HL-60/S4 (cell line): ENCODE results near the gene GPR139.

Experiments
- in situ Hi-C: fragments of 300-500 bp; cut with MboI; formaldehyde crosslinking; loops from 2 replicates; pipeline ENCODE4 v1.14.3; 2022; ENCODE audit warnings: low sequenced_read_pairs

The GPR139 gene

GRCh38 chr16:20073203-20074098, at the start of gene GPR139:
Gene GPR139, minus strand, starts transcription at chr16:20073890. Its CDS starts 274 bp downstream, at chr16:20073616.
- in situ Hi-C loops, result no loop called here

DNA sequence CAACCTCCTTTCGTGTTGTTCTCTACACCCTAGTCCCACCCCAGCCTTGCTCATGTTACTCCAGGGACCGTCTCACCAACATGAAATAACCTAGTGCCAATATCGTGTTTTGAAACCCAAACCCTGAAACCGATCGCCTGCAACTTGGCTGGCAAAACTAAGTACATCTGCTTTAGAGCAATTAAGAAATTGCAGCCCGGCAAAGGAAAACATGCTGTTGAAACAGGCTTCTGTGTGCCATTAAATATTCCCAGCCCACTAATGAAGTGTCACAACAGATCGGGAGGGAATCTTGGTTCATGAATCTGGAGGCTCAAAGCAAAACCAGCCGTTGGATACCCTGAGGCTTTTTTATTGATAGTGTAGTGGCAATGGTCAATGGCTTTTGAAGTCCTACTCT, 48.3 kb upstream of the GPR139 start:
- in situ Hi-C loops, result no loop called here

DNA sequence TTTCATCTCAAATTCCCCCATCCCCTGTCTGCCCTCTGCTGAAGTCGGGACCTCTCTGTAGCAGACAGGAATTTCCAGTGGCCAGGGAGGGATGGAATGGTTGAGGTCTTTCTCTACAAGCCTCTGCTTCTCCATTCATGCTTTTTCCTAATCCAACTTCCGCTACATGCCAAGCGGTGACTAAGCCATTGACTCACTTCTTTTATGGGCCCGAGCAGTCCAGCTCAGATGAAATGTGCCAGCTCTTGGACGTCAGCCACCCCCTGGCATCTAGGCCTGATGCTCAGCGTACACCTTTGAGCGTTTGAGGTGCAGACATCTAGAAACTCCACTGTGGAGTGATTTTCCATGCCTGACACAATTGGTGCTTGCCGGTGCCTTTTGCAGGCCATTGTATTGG, 40.7 kb upstream of the GPR139 start:
- in situ Hi-C loops, result no loop called here

- in situ Hi-C loops, result no loop called here
These were observed 37.5 kb upstream of the GPR139 start for GRCh38 chr16:20111143-20111542.

- in situ Hi-C loops, result no loop called here
These were observed 33.4 kb upstream of the GPR139 start for GRCh38 chr16:20107083-20107482.

DNA sequence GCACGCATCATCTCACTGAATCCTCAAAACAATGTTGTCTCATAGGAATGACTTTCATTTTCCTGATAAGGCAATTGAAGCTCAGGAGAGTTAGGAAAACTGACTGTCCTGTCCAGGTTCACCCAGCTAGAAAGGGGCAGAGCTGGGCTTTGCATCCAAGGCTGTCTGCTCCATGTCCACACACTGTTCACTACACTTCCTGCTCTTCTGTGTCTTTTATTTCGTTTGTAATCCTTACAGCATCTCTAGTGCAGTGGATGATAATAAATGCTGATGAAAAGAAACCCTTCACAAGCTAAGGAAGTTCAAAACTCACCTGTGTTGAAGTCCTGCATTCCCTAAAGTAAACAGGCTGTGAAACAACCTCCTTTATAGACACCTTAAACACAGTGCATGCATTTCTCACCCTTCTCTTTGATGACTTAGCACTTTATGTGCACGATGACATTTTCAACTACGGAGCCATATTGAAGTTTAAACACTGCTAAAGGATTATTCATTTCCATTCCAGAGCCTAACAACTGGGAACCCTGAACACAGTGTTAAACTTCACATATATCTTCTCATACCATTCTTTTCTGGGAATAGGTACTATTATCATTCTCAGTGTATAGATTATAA, 31.0 kb upstream of the GPR139 start:
- in situ Hi-C loops, result no loop called here

- in situ Hi-C loops, result no loop called here
These were observed 28.8 kb upstream of the GPR139 start for GRCh38 chr16:20102521-20102920.

- in situ Hi-C loops, result no loop called here
These were observed 28.3 kb upstream of the GPR139 start for GRCh38 chr16:20102021-20102420.

DNA sequence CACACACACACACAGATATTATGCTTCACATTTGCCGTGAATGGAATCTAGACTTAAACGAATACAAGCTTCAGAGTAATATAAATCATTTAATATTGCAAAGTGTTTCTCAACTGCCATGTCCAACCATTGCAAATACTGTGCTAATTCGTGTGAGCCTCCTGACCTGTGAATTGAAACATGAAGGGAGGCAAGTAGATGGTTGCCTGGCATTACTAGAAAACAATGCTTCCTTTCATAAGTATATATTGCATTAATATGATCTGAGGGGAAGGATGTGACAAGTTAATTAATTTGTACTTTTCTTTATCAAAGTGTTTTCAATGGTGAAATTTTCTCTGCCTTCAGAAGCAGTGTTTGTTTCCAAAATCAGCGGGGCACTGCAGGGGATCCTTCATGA, 25.7 kb upstream of the GPR139 start:
- in situ Hi-C loops, result no loop called here

DNA sequence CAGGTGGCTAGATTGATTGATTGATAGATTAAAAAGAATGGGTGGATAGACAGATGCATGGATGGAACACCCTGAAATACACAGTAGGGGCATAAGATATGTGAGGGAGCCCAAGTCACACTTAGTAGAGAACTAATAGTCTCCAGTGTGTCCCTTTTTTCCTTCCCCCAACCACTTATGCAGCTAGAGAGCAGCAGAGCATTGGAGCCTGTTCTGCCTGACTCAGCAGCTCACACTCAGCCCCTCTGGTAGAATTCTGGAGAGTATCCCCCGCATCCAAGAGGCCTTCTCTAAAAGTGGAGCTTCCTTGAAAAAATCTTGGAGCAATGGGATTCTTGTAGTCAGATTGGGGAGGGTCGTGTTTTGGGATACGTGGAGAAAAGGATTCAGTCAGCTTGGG, 20.5 kb upstream of the GPR139 start:
- in situ Hi-C loops, result no loop called here

DNA sequence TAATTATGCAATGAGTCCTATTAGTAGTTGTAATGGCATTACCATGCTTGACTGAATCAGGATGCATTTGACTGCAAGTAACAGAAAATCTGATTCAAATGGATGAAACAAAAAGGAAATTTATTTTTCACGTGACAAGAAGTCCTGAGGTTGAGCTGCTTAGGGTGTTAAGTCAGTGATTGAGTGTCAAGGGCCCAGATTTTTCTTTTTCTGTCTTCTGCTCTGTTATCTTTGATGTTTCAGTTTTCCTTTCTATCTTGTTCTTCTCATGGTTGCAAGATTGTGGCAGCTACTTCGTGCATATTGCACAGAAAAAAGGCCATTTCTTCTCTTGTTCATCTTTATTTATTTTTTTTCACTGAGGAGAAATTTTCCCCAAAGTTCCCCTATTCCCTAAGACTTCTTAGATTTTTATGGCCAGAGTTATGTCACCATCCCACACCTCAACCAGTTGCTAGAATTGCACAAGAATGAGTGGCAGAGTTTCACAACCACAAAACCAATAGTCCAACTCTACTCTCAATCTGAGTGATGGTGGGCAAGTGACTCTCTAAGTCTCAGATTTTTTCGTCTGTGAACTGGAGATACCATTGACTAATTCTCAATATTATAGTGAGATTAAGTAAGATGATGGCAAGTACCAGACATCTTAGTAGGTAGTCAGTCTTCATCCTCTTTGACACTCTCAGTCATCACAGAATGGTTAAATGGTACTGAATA, 15.7 kb upstream of the GPR139 start:
- in situ Hi-C loops, result no loop called here

DNA sequence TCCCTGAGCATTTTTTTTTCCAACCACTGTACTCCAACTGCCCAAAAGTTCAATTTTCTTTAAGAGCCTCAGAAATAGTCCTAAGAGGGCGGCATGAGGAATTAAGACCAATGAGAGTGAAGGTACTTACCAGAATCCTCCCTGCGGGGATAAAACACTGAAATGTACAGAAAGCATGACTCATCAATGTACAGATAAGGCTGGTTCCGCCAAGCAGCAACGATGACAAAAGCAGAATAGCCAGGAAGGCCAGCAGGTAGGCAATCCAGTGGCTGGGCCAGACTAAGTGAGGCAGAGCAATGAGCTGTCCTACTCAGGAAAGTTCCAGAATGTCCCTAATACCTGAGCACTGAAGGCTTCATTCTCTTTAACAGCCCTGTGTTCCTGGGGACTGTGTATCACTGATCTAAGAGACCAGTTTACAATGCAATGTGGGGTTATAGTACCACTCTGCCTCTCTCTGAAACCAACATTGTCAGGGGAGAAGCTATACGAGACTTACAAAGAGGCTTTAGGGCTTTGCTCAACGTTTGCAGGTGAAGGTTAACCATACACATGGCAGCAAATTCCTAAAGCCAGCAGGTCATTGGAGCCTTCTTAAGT, 11.0 kb upstream of the GPR139 start:
- in situ Hi-C loops, result no loop called here

GRCh38 chr16:20079106-20079505, 5.4 kb upstream of the GPR139 start:
- in situ Hi-C loops, result no loop called here

DNA sequence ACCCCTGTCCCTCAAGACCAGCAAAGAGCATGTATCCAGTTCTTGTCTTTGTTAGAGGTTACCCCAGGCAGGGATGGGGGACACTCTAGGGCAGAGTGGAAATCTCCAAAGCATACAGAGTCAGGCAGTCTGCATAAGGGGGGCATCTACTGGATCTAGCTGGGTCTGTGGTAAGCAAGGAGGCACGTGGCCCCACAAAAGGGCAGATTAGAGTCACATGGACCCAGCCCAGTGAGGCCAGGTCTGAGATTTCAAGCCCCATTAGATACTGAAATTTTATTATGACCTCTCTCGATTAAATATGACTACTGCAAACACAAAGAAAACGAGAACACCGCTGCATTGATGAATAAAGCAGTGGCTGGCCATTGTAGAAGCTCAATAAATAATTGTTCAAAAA, 1.6 kb upstream of the GPR139 start:
- in situ Hi-C loops, result no loop called here

GRCh38 chr16:20074099-20074991, 655 bp upstream of the GPR139 start:
- in situ Hi-C loops, result no loop called here

DNA sequence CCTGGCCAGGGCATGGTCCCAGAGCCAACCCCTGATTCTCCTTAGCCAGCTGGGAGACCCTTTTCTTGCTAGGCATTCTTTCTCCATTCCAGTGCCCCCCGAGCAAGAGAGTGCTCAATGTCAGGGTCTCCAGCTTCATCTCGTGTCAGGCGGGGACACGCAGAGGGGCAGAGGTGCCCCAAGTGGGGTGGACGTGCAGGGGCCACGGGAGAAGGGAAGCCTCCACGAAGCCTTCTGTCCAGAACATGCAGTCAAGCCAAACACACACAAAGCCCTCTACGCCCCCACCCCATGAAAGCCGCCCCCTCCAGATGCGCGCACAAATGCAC, 852 bp downstream of the GPR139 start:
- in situ Hi-C loops, result no loop called here

DNA sequence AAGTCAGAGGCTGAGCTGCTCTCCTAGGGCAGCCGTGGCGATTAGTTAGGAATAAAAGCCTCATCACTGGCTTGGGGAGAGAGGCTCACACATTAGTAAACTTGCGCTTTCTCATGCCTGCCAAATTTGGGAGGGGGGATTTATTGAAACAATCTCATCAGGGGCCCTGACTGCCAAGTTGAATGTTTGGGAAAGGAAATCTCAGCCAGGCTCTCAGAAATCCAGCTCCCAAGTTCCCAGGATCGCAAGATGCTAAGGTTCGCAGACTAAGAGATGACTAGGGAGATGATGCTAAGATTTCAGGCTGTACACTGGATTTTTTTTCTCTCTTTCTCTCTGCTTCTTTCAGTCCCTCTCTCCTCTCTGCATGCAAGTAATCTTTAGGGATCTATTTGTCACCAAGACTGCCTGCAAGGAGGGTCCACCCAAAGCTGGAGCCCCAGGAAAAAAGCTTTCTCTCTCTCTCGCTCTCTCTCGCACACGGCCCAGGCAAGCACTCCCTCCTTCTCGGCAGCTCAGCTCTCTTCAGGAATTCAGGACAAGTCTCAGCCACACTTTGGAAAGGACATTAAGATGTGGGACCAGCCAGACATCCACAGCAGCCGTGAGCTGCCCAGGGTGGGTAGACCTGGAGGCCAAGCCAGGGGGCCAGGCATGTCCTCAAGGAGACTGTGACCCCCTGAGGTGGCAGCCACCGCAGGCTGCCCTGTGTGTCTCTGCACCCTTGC, 1.4 kb downstream of the GPR139 start:
- in situ Hi-C loops, result no loop called here

DNA sequence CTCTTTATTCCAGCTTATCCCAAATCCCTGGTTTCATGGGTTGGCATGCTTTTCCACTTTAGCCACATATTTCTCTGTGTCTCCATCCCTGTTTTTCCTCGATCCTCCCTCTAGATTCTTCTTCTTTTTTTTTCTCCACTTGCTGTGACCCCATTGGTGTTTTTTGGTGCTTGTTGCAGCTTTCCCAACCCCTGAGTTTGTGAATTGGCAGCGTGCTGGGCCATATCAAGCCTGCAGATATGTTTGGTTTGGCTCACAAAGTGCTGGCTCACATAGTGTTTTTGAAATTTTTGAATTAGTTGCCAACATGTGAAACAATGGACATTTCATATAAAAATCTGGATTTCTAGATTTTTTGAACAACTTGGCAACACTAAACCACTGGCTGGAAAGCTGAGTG, 8.8 kb downstream of the GPR139 start:
- in situ Hi-C loops, result no loop called here

GRCh38 chr16:20064520-20064919, 9.2 kb downstream of the GPR139 start:
- in situ Hi-C loops, result no loop called here

- in situ Hi-C loops, result no loop called here
These were observed 12.6 kb downstream of the GPR139 start for GRCh38 chr16:20061132-20061531.
